ENCODE data around the gene KRT35.

KRT35 gene

DNA sequence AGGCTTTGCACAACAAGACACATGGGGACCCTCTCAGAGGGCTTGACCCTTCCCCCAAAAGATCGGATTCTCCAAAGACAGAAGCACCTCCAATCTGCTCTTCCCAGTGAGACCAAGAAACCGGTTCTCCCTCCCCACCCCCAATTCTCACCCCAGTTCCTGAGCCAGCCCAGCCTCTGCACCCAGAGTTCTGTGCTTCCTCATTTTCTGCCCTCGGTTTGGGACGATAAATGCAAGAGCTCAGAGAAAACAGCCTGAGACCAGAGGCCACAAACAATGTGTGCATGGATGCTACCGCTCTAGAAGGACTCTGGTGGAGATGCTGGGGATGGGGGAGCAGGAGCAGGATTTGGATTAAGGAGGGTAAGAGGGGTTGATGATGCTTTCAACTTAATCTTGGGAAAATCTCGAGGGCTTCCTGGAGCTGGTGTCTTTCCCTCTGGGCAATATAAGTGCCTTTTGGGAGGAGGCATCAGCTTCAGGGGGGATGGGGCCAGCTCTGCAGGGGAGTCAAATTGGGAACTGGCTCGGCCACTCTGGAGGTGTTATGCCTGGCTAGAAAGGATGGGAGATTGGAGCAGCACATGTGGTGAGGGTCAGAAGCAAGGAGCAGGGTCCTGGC, 31.7 kb upstream of the KRT35 start:
- no peak for DNase-seq (ENCODE audit: low read depth, low spot score)

DNA sequence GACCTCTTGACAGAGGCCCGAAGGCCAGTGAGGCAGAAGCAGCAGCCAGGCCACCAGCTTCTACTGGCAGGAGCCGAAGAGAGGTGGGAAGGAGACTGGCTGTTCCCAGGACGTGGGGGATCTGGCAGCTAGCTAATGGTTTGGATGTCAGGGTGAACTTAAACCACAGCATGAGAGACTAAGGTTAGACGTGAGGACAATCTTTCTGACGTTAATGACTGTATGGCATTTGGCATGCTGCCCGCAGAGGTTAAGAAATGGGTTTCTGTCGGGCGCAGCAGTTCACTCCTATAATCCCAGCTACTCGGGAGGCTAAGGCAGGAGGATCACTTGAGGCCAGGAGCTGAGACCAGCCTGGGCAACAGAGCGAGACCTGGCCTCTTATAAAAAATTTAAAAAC, 30.8 kb upstream of the KRT35 start:
- no peak for DNase-seq (ENCODE audit: low read depth, low spot score)

DNA sequence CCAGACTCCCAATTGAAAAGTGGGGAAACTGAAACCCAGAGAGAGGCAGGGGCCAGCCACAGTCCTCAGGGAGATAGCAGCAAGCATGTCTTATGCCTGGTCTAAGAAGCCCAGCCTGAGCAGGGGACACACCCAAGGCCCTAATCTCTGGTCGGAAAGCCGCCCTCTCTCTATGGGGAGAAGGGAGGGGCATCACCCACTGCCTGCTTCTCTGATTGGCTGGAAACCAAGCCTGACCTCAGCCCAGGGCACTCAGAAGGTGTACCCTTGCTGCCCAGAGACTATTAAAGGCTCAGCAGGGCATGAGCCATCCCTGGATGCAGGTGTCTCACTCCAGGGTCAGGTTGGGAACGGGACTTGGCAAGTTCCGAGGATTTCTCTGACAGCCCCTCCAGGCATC, 30.2 kb upstream of the KRT35 start:
- DNase-seq (ENCODE audit: low read depth, low spot score) = no peak

DNA sequence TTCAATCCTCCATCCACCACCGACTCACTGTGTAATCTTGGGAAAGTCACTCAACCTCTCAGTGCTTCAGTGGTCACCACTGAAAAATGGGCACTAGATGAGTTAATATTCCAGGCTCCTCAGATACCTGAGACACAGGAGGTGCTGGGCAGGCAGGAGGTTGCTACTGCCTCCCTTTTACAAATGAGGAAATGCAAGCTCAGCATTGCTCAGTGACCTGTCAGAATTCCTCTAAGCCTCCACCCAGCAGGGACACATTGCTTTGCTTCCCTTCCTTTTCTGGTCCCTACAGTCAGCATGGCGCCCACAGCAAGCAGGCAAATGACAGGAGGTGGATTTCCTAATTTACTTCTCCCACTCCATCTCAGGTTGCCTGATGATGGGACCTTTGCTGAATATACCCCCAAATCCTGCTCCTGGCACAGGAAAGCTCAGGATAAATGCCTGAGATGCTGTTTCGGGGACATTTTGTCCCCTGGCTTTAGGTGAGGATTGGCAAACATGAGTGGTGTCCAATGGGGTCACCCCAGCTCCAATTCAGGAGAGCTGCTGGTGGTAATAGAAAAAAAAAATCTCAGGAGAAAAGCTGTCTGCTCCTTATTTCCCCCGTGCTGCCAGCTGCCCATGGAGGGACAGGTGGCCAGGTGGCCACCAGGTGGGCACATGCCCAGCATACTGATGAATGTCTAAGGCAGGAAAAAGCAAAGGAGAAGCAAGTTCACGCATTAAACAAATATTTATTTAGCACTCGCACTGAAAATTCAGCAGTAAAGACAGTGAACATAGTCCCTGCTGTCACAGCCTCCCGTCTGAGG, 29.5 kb upstream of the KRT35 start:
- DNase-seq (ENCODE audit: low read depth, low spot score) = no peak

DNA sequence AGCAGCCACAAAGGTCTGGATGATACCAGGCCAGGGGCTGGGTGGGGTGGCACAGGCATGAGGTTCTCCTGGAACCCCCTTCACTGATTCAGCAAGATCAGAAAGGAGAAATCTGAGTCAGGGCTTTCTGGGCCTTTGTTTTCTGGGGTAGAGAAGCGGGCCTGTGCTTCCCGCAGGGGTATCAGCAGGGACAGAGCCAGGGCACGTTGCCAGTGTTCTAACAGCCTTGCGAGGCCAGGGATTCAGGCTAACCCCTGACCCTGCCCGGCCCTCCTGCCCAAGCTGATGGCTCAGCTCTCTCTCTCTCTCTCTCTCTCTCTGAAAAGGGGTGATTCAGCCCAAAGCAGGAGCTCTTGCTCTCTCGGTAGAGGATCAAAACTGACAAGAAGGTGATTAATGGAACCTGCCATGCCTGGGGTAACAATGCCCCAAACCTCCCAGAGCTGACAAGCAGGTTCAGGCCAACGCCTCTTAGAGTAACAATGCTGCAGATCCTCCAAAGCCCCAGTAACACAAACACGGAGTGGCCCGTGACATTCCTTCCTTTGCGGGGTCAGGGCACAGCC, 26.4 kb upstream of the KRT35 start:
- DNase-seq (ENCODE audit: low read depth, low spot score) = no peak

DNA sequence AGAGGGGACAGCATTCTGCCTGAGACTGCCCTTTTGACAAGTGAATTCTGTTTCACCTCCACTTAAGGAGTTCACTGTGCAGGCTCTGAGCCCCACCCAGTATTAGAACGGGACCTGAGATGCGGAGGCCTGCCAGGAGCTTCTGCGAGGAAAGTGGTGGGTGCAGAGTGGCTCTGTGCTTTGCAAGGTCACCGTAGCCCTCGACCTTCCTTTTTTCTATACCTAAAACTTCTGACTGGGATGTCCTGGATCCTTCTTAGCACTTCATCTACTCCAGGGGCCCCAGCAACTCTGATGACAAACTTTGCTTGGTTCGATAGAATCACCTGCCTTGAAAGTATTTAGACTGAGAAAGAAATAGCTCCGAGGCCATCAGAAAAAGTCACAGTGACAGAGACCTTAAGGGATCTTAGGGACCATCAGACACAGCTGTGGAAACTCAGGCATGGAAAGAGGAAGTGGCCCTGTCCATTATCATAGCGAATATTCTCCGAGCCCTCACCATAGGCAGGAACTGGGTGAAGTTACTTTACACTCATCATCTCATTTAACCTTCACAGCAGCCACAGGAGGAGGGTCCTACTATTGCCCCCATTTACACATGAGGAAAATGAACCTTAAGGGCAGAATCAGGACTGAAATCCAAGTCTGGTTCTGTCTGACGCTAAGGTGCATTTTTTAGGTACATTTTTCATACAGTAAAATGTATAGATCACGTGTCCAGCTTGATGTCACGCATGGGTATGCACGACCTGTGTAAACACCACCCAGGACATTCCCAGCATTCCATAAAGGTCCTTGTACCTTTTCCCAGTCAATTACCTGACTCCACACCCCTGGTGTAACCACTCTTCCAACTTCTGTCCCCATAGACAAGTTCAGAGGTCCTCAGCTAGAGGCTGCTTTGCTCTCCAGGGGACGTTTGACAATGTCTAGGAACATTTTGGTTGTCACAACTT, 25.1 kb upstream of the KRT35 start:
- no peak for DNase-seq (ENCODE audit: low read depth, low spot score)

DNA sequence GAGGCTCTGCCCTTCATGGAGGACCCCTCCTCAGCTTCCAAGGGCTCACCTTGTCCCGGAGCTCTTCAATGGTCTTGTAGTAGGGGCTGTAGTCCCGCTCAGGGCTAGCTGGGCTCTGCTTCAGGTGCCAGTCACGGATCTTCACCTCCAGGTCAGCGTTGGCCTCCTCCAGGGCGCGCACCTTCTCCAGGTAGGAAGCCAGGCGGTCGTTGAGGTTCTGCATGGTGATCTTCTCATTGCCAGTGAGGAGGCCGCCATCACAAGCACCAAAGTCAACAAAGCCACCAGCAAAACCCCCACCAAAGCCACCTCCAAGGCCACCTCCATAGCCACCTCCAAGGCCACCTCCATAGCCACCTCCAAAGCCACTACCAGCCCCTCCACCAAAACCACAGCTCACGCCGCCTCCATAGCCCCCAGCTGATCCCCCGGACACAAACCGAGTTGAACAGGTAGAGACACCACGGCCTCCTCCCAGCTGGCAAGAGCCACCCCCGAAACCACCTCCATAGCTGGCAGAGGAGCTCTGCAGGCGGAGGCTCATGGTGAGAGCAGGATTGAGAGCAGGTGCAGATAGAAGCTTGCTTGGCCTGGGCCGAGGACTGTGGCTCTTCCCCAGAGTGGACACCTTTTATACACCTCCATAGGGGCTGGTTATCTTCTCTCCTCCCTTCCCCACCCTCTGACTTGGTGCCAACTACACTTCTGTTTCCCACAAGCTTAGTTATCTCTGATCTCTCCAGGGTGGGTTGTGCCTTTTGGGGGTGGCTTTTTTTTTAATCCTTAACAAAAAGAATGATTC, 24.3 kb upstream of the KRT35 start, which contains the start of gene KRT13:
TSS of gene KRT13 (minus strand) at position 606 of the 802 bp plus-strand sequence. CDS start at position 544, 62 bp downstream.
- DNase-seq (ENCODE audit: low read depth, low spot score) = no peak

DNA sequence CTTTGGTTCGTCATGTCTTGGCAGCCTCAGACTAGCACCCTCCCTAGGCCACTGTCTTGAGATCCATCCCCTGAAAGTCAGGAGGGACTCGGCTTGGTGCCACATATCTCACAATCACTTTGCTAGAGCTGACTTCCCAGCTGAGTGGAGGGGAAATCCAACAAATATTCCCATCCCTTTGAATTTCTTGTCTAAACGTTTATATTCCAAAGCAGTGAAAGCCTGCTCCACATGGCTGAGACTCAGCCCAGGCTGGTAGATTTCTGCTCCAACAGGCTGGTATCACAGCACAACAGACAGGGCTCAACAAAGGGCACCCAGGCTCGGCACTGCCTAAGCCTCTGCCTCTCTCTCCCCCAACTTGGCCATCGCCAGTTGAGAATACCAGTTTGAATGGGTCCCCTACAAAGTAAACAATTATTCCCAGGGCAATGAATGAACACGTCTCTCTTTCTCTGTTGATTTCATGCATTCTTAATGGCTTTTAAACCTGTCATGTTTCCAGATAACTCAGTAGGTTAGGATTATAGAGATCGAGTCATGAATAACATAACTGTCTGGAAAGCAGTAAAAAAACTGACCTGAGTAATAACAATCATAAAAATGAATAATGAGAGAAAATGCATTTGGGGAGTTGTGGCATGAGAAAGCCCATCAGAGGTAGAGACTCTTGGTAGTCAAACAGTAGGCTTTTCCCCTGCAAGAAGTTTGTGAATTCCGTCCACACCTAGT, 23.5 kb upstream of the KRT35 start:
- no peak for DNase-seq (ENCODE audit: low read depth, low spot score)

DNA sequence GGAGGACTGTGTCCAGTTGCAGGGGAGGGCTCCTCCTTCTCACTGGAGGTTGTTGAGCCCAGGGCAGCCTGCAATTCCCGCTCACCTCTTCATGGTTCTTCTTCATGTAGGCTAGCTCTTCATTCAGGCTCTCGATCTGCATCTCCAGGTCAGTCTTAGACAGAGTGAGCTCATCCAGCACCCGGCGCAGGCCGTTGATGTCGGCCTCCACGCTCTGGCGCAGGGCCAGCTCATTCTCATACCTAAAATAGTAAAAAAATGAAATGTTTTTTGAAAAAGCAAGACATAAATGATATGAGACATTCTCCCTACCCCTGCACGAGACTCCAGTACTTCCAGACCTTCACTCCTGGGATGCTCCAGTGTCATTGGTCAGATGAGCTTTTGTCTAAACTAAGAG, 22.3 kb upstream of the KRT35 start:
- no peak for DNase-seq (ENCODE audit: low read depth, low spot score)

DNA sequence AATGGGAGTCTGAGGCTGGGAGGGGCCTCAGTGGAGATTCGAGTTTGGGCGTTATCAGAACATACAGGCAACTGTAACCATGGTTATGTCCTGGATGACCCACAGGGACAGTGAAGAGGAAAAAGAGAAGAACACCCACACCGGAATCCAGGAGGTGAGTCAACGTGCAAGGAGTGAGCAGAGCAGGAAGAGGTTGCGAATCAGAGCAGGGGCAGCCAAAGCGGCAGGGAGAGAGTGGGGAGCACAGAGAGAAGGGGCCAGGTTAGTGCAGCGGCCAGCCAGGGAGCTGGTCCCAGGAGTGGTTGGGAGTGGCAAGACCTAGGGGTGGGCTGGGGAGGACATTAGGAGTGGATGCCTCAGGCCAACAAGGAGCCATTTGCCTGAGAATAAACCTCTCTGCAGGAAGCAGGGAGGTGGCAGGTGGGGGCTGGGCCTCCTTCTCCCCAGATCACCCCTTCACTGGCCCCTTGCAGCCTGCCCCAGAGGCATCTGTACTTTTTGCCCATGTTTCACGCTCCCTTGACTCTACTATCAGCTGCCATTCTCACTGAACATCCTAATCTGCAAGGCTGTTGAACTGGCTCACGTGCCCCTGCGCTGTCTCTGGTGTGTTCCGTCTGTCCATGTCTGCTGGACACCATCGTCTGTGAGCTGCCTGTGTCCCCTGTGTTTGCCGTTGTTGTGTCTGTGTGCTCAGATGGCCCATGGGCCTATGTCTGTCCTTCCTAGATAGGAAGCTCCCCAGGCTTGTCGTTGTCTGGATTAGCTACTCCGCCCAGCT, 19.4 kb upstream of the KRT35 start:
- no peak for DNase-seq (ENCODE audit: low read depth, low spot score)

DNA sequence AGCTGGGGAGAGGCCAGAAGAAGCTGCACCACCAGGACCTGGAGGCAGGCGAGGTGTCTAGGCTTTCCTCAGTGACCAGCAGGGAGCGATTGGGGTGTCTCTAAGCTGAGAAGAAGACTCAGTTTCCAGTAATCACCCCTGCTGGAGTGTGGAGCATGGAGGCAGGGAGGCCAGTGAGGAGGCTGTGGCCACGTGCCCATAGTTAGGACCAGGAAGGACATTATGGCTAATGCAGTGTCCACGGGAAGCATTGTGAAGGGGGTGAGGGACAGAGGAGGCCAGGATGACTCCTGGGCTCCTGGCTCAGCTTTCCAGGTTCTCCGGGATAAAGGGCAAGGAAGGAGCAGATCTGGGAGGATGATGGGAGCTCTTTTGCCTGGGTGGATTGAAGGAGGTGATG, 18.8 kb upstream of the KRT35 start:
- DNase-seq (ENCODE audit: low read depth, low spot score) = no peak

DNA sequence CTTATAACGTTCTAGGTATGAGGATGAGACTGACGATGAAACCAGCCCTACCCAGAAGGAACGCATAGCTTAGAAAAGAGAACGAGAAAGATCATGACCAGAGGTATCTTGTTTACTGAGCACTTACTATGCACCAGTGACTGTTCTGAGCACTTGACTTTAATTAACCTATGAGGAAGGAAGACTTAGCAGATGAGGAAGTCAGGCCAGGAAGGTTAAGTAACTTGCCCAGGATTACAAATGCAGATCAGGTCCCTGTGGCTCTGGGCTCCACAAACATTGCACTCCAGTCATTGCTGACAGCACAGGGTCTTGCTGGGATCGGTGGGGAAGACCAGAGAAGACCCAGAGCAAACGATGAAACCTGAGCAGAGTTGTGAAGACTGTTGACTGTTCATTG, 17.3 kb upstream of the KRT35 start:
- no peak for DNase-seq (ENCODE audit: low read depth, low spot score)

DNA sequence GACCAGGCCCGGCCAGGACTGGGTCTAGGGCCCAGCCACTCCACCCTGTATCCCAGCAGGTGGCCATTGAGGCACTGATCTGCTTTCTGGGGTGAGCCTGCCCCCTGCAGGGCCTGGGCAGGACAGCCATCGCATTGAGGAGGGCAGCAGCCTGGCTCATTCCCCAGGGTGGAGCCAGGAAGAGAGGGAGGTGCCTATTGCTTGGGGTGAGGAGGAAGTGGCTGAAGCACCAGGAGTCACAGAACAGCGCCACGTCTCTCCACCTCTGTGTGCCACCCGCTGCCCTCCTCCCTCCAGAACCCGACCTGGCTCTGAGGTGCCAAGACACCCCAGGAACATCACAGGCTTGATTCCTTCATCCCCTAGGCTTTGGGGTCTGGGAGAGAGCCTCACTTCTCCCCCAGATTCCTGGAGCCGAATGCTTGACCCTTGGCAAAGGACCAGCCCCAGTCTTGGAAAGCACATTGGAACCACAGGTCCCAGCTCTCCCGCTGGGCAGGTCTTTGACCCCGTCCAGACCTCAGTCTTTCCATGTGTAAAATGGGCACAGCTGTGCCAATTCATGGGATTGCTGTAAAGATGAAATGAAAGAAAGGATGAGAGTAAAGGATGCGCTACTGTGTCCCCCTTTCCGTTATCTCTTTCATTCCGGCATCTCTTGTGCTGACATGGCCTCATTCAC, 16.0 kb upstream of the KRT35 start:
- DNase-seq (ENCODE audit: low read depth, low spot score) = peak; percentile 39

DNA sequence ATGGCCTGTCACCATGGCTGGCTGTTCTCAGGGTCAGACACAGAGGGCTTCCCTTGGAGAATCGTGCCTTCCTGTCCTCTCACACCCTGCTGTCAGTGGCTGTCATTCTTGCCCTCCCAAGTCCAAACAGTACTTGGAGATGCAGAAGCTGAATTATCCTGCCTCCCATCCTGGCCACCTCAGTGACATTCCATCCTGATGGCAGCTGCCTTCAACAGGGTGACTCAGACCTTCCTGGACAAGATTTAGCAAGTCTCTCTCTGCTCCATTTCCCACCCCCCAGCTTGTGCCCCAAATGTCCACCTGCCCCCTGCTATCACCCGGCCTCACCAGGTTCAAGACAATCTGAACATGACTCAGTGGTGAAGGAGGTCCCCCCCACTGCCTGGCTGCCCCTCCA, 13.6 kb upstream of the KRT35 start:
- no peak for DNase-seq (ENCODE audit: low read depth, low spot score)

DNA sequence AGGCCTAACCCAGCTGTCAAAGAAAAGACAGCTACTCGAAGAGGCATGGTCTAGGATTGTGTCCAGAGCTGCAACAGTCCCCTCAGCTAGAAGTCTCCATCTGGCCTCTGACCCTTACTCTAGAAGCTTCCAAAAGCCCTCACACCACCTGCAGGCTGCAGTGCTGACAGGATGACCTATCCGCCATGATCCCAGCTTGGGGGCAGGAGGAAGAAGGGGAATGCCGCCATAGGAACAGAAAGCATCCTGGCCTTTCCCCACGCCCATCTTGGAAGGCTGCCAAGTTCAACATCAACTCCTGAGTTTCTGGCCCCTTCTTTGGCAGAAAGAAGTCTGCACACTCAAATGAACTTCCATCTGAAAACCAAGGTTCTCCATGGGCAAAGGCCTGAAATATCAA, 11.8 kb upstream of the KRT35 start:
- peak; percentile 85 for DNase-seq (ENCODE audit: low read depth, low spot score)

DNA sequence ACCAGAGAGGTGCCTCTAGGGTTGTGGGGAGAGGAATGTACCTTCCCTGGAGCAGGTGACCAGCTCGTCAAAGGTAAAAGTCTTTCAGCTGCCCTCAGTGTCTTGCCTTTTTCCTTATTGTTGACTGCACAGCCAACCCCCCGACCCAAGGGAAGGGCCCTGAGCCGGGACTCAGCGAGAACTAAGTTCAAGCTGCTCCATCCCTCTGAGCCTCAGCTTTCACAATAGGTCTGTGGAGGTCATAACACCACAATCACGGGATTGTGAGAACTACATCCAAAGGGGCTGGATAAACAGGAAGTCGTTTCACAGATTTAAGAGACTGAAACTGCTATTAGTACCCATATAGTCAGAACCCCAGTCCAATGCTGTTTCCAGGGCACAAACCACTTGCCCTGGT, 11.4 kb upstream of the KRT35 start:
- DNase-seq (ENCODE audit: low read depth, low spot score) = peak; percentile 26

DNA sequence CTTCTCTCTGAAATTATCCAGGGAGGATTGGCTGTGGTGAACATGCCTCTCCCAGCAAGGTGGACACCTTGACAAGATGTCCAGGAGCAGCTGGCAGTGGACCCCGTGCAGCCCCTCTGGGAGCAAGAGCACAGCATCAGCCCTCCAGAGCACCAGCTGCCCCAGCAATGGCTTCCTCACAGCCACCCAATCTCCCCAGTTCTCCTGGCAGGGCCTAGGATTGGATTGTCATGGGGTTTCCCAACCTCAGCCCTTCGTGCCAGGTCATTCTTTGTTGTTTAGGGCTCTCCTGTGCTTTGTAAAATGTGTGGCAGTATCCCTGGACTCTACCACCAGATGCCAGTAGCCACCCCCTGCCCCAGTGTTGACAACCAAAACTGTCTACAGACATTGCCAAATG, 10.5 kb upstream of the KRT35 start:
- DNase-seq (ENCODE audit: low read depth, low spot score) = no peak

DNA sequence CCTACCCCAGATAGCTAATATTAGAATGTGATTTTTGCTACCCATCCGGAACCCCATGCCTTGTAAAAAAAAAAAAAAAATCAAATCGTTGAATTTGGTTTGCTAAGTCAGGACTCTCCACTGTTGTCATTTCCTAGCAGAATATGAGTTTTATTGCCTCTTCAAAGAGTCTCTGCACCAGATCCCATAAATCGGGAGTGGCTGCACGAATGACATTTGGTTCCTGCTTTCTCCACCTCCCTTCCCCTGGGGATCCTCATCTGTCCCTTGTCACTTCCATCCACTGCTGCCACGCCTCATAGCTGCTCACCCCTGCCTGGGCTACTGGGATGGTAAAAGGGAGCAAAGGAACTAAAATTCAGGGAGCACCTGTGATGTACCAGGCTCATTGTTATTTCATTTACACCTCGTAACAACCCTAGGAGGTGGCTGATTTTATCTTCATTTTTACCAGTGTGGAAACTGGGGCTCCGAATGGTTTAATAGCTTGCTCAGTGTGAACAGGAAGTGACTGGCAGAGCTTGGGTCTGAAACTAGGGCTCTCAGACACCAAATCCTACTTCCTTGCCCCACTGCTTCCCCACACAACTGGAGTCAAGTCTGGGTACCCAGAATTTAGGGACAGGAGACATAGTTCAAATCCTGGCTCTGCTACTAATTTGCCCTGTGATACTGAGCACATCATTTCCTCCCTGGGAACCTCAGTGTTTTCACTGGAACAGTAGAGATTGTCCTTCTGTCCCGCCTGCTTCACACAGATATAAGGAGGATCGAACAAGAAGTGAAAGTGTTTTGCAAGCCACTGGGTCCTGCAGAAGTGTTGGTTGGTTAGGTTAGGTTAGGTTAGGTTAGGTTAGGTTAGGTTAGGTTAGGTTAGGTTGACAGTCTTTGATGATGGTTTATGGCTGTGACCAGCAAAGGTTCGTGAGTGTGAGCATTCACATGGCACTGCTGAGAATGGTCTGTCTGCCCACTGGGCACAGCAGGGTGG, 9.3 kb upstream of the KRT35 start:
- DNase-seq (ENCODE audit: low read depth, low spot score) = no peak

All from smooth muscle cell of the brain vasculature (primary cell).